HEK293 (cell line): ENCODE results near the gene SAG.

Experiments used
- CTCF ChIA-PET: fragments of 350-600 bp; formaldehyde crosslinking; extraction: SDS; loops from one replicate; lab custom pipeline; 2021; ENCODE audit warnings: antibody characterized with exemption; lab: Yijun Ruan, JAX
- POLR2A ChIA-PET: fragments of 300-600 bp; formaldehyde crosslinking; extraction: SDS; loops from one replicate; lab custom pipeline; 2020; ENCODE audit warnings: antibody characterized with exemption, inconsistent platforms; lab: Yijun Ruan, JAX
- H3K27ac ChIP-seq: fragments of 200-500 bp; sonication (Bioruptor generic); 2 replicates; pipeline ENCODE4 v1.5.1; 2014; ENCODE audit warnings: low read depth, low read length, control low read depth, inconsistent platforms; ENCODE audit errors: extremely low read depth
- H3K36me3 ChIP-seq, 2 experiments: fragments of 200-500 bp in 1 of 2; sonication (Bioruptor generic) in 1 of 2; 1 replicate in 1 of 2; 2 replicates in 1 of 2; pipeline ENCODE4 v1.5.1; 2014 to 2017; ENCODE audit warnings: inconsistent platforms in 2 of 2, low read length in 2 of 2; ENCODE audit not compliant: control insufficient read depth in 2 of 2, insufficient read depth in 1 of 2
- H3K4me1 ChIP-seq: fragments of 200-500 bp; sonication (Bioruptor generic); 2 replicates; pipeline ENCODE4 v1.5.1; 2014; ENCODE audit warnings: mild to moderate bottlenecking, low read length, inconsistent platforms; ENCODE audit not compliant: control insufficient read depth, insufficient read depth
- H3K4me3 ChIP-seq: 2 replicates; pipeline ENCODE4 v1.5.1; 2011; ENCODE audit warnings: low read depth, mild to moderate bottlenecking, control low read depth, low read length, moderate library complexity
- H3K9me3 ChIP-seq: fragments of 200-500 bp; sonication (Bioruptor generic); 2 replicates; pipeline ENCODE4 v1.5.1; 2014; ENCODE audit warnings: low read depth, low read length, inconsistent platforms; ENCODE audit not compliant: control insufficient read depth, insufficient read depth
- GLI2 ChIP-seq: fragments of 450-650 bp; formaldehyde crosslinking; IDR thresholded peaks from 2 replicates; pipeline ENCODE4; 2017; ENCODE audit warnings: missing biosample characterization, missing genetic modification characterization, low read depth, borderline replicate concordance
- HOXC10 ChIP-seq: sonication (generic); formaldehyde crosslinking; IDR thresholded peaks from 2 replicates; pipeline ENCODE4 v1.8.1; 2023; ENCODE audit warnings: mild to moderate bottlenecking, missing genetic modification reagents
- INSM2 ChIP-seq: fragments of 450-650 bp; formaldehyde crosslinking; IDR thresholded peaks from 2 replicates; pipeline ENCODE4 v1.5.1; 2016; ENCODE audit warnings: missing biosample characterization, missing genetic modification characterization
- KLF16 ChIP-seq: fragments of 450-650 bp; formaldehyde crosslinking; IDR thresholded peaks from 2 replicates; pipeline ENCODE4 v1.5.1; 2017; ENCODE audit warnings: missing biosample characterization, missing genetic modification characterization
- MZF1 ChIP-seq: fragments of 450-650 bp; formaldehyde crosslinking; IDR thresholded peaks from 2 replicates; pipeline ENCODE4 v1.5.1; 2017; ENCODE audit warnings: missing biosample characterization, missing genetic modification characterization, borderline replicate concordance
- ZBTB26 ChIP-seq: fragments of 450-650 bp; formaldehyde crosslinking; optimal IDR thresholded peaks from 2 replicates; pipeline ENCODE3; 2016; ENCODE audit warnings: missing biosample characterization, mild to moderate bottlenecking, missing genetic modification characterization
- ZBTB48 ChIP-seq: fragments of 450-650 bp; formaldehyde crosslinking; IDR thresholded peaks from 2 replicates; pipeline ENCODE4 v1.5.1; 2016; ENCODE audit warnings: missing biosample characterization, missing genetic modification characterization
- ZNF175 ChIP-seq: fragments of 450-650 bp; formaldehyde crosslinking; IDR thresholded peaks from 2 replicates; pipeline ENCODE4 v1.5.1; 2016; ENCODE audit warnings: missing biosample characterization, missing genetic modification characterization
- ZNF280C ChIP-seq: fragments of 450-650 bp; formaldehyde crosslinking; IDR thresholded peaks from 2 replicates; pipeline ENCODE4 v1.5.1; 2016; ENCODE audit warnings: missing biosample characterization, missing genetic modification characterization
- ZNF292 ChIP-seq: fragments of 450-650 bp; formaldehyde crosslinking; IDR thresholded peaks from 2 replicates; pipeline ENCODE4 v1.5.1; 2016; ENCODE audit warnings: low read depth, missing biosample characterization, missing genetic modification characterization, borderline replicate concordance
- ZNF350 ChIP-seq: fragments of 450-650 bp; formaldehyde crosslinking; IDR thresholded peaks from 2 replicates; pipeline ENCODE4 v1.5.0; 2017; ENCODE audit warnings: missing biosample characterization, mild to moderate bottlenecking, missing genetic modification characterization
- ZNF398 ChIP-seq: fragments of 450-650 bp; formaldehyde crosslinking; IDR thresholded peaks from 2 replicates; pipeline ENCODE4 v1.5.1; 2017; ENCODE audit warnings: missing biosample characterization, missing genetic modification characterization
- ZNF423 ChIP-seq: fragments of 450-650 bp; formaldehyde crosslinking; IDR thresholded peaks from 2 replicates; pipeline ENCODE4 v1.5.1; 2016; ENCODE audit warnings: missing biosample characterization, missing genetic modification characterization
- ZNF426 ChIP-seq: fragments of 450-650 bp; formaldehyde crosslinking; IDR thresholded peaks from 2 replicates; pipeline ENCODE4 v1.5.1; 2017; ENCODE audit warnings: missing biosample characterization, missing genetic modification characterization, mild to moderate bottlenecking, inconsistent platforms, moderate library complexity
- ZNF514 ChIP-seq: fragments of 450-650 bp; formaldehyde crosslinking; IDR thresholded peaks from 2 replicates; pipeline ENCODE4 v1.5.1; 2016; ENCODE audit warnings: missing biosample characterization, missing genetic modification characterization
- ZNF580 ChIP-seq: fragments of 450-650 bp; formaldehyde crosslinking; IDR thresholded peaks from 2 replicates; pipeline ENCODE4 v1.5.1; 2016; ENCODE audit warnings: missing biosample characterization, missing genetic modification characterization
- ZNF639 ChIP-seq: fragments of 450-650 bp; formaldehyde crosslinking; IDR thresholded peaks from 2 replicates; pipeline ENCODE4 v1.5.1; 2016; ENCODE audit warnings: missing biosample characterization, missing genetic modification characterization
- ZNF658 ChIP-seq: fragments of 450-650 bp; formaldehyde crosslinking; IDR thresholded peaks from 2 replicates; pipeline ENCODE4; 2016; ENCODE audit warnings: missing biosample characterization, missing genetic modification characterization
- ZNF707 ChIP-seq: fragments of 450-650 bp; formaldehyde crosslinking; IDR thresholded peaks from 2 replicates; pipeline ENCODE4 v1.5.1; 2016; ENCODE audit warnings: missing biosample characterization, missing genetic modification characterization
- ZNF791 ChIP-seq: fragments of 450-650 bp; formaldehyde crosslinking; IDR thresholded peaks from 2 replicates; pipeline ENCODE4 v1.5.1; 2016; ENCODE audit warnings: missing biosample characterization, missing genetic modification characterization
- ZNF792 ChIP-seq: fragments of 450-650 bp; formaldehyde crosslinking; IDR thresholded peaks from 2 replicates; pipeline ENCODE4 v1.5.1; 2016; ENCODE audit warnings: missing biosample characterization, missing genetic modification characterization

SAG gene

GRCh38 chr2:233312874-233313273 lies 5.3 kb downstream of the SAG start (continued):
- no peak for TF ChIP-seq ZNF658

GRCh38 chr2:233314180-233314925 lies 6.7 kb downstream of the SAG start:
- CTCF ChIA-PET = no interaction called here
- no peak for TF ChIP-seq ZNF791
- no peak for TF ChIP-seq ZNF280C (tag by site-specific recombination)
- no peak for TF ChIP-seq ZNF580
- no peak for TF ChIP-seq HOXC10 (CRISPR knock-in tag)
- TF ChIP-seq ZNF426 (tag by site-specific recombination) = no peak
- TF ChIP-seq, all 188 proteins: peak for 0
- no peak overlapping the region for H3K27ac ChIP-seq
- no peaks in the 10 kb centered on the region for H3K4me1 ChIP-seq
- no peak overlapping the region for H3K4me3 ChIP-seq
- H3K36me3 ChIP-seq = no peaks in the 10 kb centered on the region
- POLR2A ChIA-PET = no interaction called here
- no peaks in the 10 kb centered on the region for H3K9me3 ChIP-seq

- Histone ChIP-seq H3K36me3 (no peaks in the 10 kb centered on the region), H3K4me1 (no peaks in the 10 kb centered on the region), H3K27ac (no peak overlapping the region), H3K4me3 (no peak overlapping the region), H3K9me3 (no peaks in the 10 kb centered on the region)
- CTCF ChIA-PET = interaction anchor here (0.7 to 1.6 kb wide), 4 partner anchors 10 to 394 kb away, joined by 3 to 4 read pairs (median 4); no protein-coding TSS in a partner anchor
- TF ChIP-seq ZNF423 (no peak), ZNF175 (tag by site-specific recombination) (no peak), ZBTB26 (tag by site-specific recombination) (no peak), GLI2 (tag by site-specific recombination) (no peak), KLF16 (tag by site-specific recombination) (no peak), ZNF639 (no peak), ZNF514 (tag by site-specific recombination) (no peak), ZBTB48 (no peak), MZF1 (tag by site-specific recombination) (no peak), ZNF398 (tag by site-specific recombination) (no peak), ZNF292 (tag by site-specific recombination) (no peak), INSM2 (tag by site-specific recombination) (no peak), ZNF707 (no peak), ZNF792 (tag by site-specific recombination) (no peak), ZNF658 (no peak), ZNF350 (tag by site-specific recombination) (no peak)
- POLR2A ChIA-PET = no interaction called here
These were observed 9.8 kb downstream of the SAG start for GRCh38 chr2:233317196-233317943.
